Measurements from ENCODE around the gene TMPRSS6.
"Not testable (repeated sequence)": the region's sequence is repeated elsewhere in the genome, so short reads cannot be mapped to it uniquely, and the experiment has no call there.

Gene TMPRSS6

GRCh38 chr22:37088750-37089408 is 20.6 kb downstream of the TMPRSS6 start:
- DNase-seq (ENCODE audit: low read depth), result no peak

- DNase-seq (ENCODE audit: low read depth), result no peak
These were observed 21.4 kb downstream of the TMPRSS6 start for GRCh38 chr22:37088108-37088605.

DNA sequence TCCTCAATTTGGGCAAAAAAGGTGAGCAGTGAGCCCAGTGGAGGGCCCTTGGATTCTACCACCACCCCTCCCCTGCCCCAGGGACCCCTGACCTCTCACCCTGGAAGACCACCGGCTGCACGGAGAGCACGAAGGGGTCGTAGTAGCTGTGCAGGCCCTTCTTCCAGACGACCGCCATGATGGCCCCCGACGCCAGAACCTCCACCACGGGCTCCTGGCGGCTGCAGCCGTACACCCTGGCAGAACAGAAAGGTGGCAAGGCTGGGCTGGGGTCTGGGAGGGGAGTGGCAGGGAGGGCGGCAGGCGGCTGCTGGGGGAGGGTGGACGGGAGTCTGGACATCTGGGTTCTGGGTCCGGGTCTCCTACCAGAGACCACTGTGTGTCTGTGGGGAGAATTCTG is 23.3 kb downstream of the TMPRSS6 start:
- DNase-seq (ENCODE audit: low read depth), result no peak

GRCh38 chr22:37084385-37084784 is 25.1 kb downstream of the TMPRSS6 start:
- DNase-seq (ENCODE audit: low read depth), result no peak

- no peak for DNase-seq (ENCODE audit: low read depth)
These were observed 25.6 kb downstream of the TMPRSS6 start for GRCh38 chr22:37083914-37084313.

GRCh38 chr22:37082251-37082873 is 27.2 kb downstream of the TMPRSS6 start:
- no peak for DNase-seq (ENCODE audit: low read depth)

- DNase-seq (ENCODE audit: low read depth), result no peak
These were observed 28.7 kb downstream of the TMPRSS6 start for GRCh38 chr22:37080838-37081237.

DNA sequence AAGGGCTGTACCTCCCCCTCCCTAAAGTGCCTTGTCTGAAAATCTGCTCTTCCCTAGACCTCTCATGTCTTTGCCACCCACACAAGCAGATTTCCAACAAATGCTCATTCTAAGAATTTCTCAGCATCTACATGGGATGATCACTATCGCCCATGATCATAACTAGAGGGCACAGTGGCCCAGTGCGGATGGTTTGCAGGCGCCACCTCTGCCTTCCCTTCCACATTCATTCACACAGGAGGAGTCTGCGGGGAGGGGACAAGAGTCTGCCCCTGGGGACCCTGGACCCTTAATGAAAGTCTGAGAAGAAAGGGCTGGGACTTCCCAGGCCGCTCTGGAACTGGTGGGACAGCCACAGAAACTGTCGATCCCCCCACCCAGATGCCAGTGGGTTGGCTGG is 29.1 kb downstream of the TMPRSS6 start:
- no peak for DNase-seq (ENCODE audit: low read depth)

DNA sequence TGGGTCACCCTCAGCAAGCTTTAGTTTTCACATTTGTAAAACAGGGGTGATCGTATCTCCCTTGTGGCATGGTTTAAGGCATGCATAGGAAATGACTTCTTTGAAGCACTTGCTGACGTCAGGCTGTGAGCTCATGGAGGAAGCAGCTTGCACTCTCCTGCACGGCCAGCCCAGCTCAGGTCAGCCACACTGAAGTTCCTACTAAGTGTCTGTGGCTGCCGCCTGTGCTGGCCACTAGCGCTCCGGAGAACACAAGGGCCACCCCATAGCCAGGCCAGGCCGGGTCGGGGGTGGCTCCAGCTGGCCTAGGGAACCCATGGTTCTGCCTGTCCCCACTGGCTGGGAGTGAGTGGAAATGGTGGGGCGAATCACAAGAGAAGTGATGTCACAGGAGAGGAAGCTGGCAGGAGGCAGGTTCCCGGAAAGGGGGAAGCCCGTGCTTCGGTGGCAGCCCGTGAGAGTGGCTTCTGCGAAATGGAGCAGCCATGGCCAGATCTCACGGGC is 29.8 kb downstream of the TMPRSS6 start:
- DNase-seq (ENCODE audit: low read depth), result no peak

DNA sequence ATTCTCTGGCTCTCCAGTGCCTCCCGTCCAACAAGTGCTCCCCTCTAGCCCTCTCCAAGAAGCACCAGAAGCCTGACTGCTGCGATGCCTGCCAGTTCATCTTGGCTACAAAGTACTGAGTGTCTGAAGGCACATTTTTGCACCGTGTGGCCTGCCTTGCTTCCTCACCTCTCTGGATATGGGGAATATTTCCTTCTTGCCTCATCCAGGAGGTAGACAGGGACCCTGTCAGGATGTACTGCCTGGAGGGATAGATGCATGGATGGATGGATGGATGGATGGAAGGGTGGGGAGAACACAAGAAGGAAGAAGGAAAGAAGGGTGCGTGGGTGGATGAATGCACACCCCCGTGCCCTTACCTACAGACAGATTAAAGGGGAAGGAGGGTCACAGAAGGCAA is 30.4 kb downstream of the TMPRSS6 start:
- DNase-seq (ENCODE audit: low read depth), result no peak

DNA sequence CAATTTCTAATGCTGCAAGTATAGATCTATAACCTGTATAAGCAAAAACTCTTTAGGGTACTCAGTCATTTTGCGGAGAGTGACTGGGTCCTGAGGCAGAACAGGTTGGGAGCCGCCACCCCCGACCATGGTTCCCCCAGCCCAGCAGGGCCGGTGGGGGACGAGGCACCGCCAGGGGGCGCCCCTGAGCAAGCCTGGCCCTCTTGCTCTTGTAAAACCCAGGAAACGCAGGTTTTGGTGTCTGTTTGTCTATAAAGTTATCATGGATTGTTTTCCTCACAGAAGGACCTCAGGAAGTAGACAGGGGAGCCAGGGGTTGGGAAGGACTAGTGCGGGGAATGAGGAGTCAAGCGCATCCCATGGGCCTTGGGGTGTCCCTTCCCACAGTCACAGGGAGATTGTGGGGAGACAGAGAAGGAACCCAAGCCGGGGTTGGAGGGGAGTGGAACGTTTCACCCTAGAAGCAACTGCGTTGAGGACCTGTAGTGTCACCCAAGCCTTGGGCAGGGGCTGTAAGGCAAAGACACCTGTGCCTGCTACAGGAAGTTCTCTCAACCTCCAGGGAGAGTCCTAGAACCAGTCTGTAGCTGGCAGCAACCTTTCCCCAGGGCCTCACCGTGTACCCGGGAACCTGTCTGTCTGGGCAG is 31.6 kb downstream of the TMPRSS6 start:
- no peak for DNase-seq (ENCODE audit: low read depth)

GRCh38 chr22:37075822-37076433 is 33.6 kb downstream of the TMPRSS6 start:
- no peak for DNase-seq (ENCODE audit: low read depth)

- no peak for DNase-seq (ENCODE audit: low read depth)
These were observed 34.5 kb downstream of the TMPRSS6 start for GRCh38 chr22:37075046-37075445.

DNA sequence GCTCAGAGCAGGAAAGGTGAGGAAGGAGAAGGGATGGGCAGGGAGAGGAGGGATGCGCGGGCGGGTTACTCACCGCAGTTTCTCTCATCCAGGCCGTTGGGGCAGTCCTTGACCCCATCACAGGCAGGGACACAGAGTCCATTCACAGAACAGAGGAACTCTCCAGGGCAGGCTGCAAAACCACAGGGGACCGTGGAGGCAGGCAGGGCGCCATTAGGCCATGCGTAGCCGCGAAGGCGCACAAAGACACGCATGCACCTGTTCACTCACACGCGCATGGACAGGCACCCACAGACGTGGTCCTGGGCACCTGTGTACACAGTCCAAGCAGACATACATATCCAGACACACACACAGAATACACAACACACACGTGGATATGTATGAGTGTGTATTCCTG is 35.0 kb downstream of the TMPRSS6 start:
- DNase-seq (ENCODE audit: low read depth), result no peak

- no peak for DNase-seq (ENCODE audit: low read depth)
These were observed 36.8 kb downstream of the TMPRSS6 start for GRCh38 chr22:37072673-37073072.

GRCh38 chr22:37071850-37072592 is 37.5 kb downstream of the TMPRSS6 start:
- DNase-seq (ENCODE audit: low read depth), result not testable (repeated sequence)

DNA sequence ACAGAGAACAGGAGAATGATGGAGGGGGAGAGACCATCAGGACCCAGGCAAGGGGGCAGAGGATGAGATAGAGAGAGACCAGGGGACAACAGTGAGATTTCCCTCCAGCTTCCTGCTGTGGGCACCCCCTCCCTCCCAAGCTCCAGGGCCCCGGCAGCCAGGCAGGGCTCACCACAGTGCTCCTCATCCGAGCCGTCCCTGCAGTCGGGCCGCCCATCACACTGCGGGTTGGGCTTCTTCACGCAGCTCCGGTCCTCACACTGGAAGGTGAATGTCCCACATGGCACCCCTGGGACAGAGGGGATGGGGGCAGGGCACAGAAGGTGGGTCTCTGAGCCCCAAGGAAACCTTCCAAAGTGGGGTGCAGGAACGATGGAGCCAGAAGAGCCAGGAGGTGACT is 38.8 kb downstream of the TMPRSS6 start:
- DNase-seq (ENCODE audit: low read depth), result no peak

DNA sequence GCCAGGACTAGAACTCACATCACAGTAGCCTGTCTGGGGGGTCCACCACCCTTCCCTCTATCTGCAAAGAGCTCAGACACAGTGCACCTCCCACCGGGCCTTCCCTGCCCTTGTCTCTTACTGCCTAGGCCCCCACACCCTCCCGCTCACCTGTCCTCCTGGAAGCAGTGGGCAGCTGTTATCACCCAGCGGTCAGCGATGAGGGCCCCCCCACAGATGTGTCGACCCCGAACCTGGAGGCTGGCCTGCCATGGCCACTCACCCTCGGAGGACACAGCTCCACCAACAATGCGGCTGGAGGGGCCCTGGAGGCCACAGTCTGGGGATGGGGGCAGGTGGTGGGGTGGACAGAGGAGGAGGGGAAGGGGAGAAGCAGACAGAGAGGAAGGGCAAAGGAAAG is 39.2 kb downstream of the TMPRSS6 start:
- DNase-seq (ENCODE audit: low read depth), result no peak

GRCh38 chr22:37069719-37070118 is 39.8 kb downstream of the TMPRSS6 start:
- DNase-seq (ENCODE audit: low read depth), result no peak

GRCh38 chr22:37069319-37069718 is 40.2 kb downstream of the TMPRSS6 start:
- DNase-seq (ENCODE audit: low read depth), result no peak

DNA sequence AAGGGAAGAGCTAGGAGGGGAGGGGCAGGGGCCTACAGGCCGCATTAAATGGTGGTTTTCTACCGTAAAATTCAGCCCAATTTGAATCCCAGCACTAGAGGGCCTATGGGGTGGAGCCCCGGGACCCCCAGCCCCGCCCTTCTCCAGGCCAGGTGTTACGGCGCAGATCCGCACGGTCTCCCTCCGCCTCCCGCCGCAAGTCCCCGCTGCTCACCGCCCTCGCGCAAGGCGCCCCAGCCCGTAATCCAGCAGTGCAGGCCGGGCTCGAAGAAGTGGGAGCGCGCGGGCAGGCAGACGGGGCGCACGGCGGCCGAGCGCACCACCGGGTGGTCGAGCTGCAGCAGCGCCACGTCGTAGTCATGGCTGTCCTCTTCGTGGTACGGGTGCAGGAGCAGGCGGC is 40.7 kb downstream of the TMPRSS6 start:
- DNase-seq (ENCODE audit: low read depth), result no peak

GRCh38 chr22:37067428-37067827 is 42.1 kb downstream of the TMPRSS6 start:
- DNase-seq (ENCODE audit: low read depth), result no peak
